ENCODE results near the gene NFYB.

Gene NFYB

DNA sequence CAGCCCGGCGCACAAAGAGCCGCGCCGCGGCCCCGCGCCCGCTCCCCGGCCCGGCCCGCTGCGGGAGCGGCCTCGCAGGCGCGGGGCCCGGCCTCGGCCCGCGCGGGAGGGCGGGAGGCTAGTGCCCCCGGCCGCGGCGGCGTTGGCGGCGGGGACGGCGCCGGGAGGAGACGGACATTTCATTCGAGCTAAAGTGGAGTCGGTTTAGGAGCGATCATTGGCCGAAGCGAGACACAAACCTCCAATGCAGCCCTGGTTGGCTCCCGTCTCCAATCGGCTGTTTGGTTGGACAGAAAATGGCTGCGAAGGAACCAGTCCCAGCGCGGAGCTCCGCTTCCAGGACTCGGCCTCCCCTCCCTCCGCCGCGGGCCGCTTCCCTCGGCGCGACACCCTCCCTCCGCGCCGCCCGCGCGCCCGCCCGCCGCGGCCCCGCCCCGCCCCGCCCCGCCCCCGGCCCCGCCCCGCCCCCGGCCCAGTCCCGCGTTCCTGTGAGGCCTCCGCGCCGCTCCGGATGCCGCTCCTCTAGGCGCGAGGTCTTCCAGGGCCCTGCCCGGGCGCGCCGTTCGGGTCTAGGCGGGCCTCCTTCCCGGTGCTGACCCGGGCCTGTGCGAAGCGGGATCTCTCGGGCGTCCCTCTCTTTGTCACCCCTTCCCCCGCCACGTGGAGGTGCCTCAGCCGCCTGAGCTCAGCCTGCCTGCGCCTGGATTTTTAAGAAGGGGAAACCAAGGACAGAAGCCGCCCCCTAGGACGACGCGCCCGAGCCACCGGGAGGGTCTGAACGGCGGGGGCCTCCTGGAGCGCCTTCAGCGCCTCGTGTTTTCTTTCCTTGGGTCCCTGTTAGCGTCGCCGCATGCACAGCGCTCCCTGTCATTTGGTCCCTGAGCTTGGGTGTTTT is at the start of gene NFYB:
NFYB (minus strand) TSS at position 309 of the 895 bp plus-strand sequence. CDS start 2,757 bp downstream, outside the sequence.
- peak; percentile 94 for DNase-seq (ENCODE audit: low read depth)
- H3K4me3 ChIP-seq (ENCODE audit: low read depth, low read length): peak within 1 kb of the TSS; percentile 68
- TF ChIP-seq, protein P1, sequence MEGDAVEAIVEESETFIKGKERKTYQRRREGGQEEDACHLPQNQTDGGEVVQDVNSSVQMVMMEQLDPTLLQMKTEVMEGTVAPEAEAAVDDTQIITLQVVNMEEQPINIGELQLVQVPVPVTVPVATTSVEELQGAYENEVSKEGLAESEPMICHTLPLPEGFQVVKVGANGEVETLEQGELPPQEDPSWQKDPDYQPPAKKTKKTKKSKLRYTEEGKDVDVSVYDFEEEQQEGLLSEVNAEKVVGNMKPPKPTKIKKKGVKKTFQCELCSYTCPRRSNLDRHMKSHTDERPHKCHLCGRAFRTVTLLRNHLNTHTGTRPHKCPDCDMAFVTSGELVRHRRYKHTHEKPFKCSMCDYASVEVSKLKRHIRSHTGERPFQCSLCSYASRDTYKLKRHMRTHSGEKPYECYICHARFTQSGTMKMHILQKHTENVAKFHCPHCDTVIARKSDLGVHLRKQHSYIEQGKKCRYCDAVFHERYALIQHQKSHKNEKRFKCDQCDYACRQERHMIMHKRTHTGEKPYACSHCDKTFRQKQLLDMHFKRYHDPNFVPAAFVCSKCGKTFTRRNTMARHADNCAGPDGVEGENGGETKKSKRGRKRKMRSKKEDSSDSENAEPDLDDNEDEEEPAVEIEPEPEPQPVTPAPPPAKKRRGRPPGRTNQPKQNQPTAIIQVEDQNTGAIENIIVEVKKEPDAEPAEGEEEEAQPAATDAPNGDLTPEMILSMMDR (IDR thresholded peaks at IDR 0.05; ENCODE audit: low read depth, low read length, missing control alignments): no peak

DNA sequence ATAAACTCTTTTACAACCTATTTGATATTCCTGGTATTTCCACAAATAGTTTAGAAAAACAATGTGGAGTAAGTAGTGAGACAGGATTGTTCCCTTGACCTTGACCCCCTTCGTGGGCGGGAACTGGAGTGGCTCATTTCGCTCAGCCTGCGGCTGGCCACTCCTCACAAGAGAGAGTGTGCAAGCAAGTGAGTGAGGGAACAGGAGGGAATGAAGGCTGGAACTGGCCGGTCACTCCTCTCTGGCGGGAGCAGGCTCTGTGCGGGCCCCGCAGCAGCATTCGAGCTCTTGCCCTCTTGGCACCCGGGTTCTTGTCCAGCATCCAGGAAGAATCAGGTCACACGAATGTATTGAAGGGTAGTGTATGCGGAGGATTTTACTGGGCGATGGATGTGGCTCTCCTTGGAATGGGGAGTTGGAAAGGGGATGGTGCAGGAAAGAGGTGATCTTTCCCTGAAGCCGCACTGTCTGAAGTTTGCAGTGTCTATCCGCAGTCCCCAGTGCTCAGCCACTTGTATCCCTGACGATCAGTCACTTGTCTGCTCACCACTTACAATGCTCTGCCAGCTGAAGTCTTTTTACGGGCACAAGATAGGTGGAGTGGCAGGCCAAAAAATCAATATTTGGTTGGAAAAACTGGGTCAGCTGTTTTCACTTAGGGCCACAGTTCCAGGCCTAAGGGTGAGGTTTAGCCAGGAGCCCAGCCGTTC is 49.6 kb upstream of the NFYB start:
- no peak overlapping the region for H3K4me3 ChIP-seq (ENCODE audit: low read depth, low read length)
- TF ChIP-seq, protein P1 (IDR thresholded peaks at IDR 0.05; ENCODE audit: low read depth, low read length, missing control alignments): no peak
- DNase-seq (ENCODE audit: low read depth): no peak

DNA sequence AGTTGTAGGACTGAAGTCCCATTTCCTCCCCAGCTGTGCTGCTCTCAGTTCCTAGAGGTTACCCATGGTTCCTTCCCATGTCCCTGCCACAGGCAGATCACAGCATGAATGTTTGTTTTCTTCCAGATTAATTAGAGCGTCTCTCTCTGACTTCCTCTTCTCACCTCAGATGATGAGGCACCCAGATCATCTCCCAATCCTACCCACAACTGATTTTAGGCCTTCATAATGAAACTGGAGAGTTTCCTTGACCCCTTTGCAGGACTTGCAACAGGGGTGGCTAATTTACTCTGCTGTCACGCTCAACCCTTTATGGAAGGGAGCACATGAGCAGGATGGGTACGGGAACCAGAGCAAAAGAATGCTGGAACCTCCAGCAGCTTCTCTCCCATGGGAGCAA is 45.4 kb upstream of the NFYB start:
- no peak overlapping the region for H3K4me3 ChIP-seq (ENCODE audit: low read depth, low read length)
- TF ChIP-seq, protein P1 (IDR thresholded peaks at IDR 0.05; ENCODE audit: low read depth, low read length, missing control alignments): no peak

DNA sequence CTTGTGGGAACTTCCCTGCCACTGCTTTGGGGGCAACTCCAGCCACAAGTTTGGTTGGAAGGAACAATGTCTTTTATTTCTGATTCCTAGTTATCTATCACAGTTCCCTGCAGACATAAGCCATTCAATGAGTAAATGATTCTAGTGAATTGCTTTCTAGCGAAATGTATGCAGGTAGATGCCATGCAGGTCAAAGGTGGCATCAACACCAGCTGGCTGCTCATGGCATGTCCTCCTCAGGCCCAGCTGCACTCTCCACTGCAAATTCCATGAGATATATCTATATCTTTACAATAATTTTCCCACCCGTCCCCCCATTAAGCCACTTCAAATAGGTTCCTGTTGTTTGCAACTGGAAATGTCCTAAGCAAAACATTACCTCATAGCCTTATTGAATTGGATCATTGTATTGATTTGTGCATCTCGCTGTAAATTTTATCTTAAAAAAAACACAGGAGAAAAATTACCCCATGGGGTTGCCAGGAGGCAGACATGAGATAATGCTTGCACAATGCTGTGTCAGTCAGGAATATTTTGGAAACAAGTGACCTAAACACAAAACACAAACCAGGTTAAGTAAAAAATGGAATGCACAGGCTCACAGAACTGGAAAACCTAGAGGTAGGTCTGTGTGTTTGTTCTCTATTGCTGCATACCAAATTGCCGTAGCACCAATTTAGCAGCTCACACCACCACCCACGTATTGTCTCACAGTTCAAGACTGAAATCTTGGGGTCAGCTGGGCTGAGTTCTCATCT is 44.8 kb upstream of the NFYB start:
- no peak overlapping the region for H3K4me3 ChIP-seq (ENCODE audit: low read depth, low read length)
- TF ChIP-seq, protein P1 (IDR thresholded peaks at IDR 0.05; ENCODE audit: low read depth, low read length, missing control alignments): no peak
- DNase-seq (ENCODE audit: low read depth): no peak

More for the DNA sequence above, 45.4 kb upstream of the NFYB start:
- no peak for DNase-seq (ENCODE audit: low read depth)

DNA sequence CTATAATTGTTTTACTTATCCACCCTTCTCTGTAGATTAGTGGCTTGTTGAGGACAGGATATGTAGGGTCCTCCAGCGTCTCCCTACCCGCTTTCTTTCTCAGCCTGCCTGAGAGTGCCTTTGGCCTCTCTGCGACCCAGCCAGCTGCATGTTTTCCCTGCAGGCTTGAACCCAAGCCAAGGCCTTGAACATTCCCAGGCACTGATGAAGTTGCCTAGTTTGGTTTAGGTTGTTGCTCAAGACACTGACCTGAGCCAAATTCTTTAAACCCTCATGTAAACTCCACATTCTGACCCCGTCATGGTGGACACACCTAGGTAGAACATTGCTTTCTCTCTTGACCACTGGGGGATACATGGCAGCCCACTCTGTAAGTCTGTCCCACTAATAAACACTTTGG is 44.1 kb upstream of the NFYB start:
- DNase-seq (ENCODE audit: low read depth): no peak
- H3K4me3 ChIP-seq (ENCODE audit: low read depth, low read length): no peak overlapping the region
- TF ChIP-seq, protein P1 (IDR thresholded peaks at IDR 0.05; ENCODE audit: low read depth, low read length, missing control alignments): no peak

DNA sequence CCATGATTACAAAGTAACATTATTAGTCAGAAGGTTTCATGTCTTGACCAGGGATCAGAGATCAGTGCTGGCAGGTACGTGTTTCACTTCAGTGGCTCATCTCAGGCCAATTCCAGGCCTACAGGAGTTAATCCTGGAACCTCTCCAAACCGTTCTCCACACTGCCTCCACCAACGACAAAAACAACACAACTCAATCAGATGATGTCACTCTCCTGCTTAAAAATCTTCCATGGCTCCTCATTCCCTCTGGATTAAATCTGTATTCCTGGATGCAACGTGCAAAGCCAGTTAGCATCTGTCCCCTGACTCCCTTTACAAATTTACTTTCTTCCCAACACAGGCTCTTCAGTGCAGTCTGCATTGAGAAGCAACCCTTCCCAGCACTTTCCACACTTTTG is 43.3 kb upstream of the NFYB start:
- DNase-seq (ENCODE audit: low read depth): no peak
- no peak overlapping the region for H3K4me3 ChIP-seq (ENCODE audit: low read depth, low read length)
- TF ChIP-seq, protein P1 (IDR thresholded peaks at IDR 0.05; ENCODE audit: low read depth, low read length, missing control alignments): no peak

Measured in GM12864 (cell line).